ENCODE measurements around the gene ZBTB32. TPM values are rescaled to one million over a fixed set of nuclear protein-coding genes. Genes with fewer than 3 reads are reported as not detected.

ZBTB32 gene
- total and polyA plus RNA-seq, 7 donors = 0.08 to 0.10 TPM; not detected in 5

- H3K27me3 ChIP-seq (ENCODE audit: insufficient read depth in 3 of 3, low read length in 2 of 3) = no peaks in the 10 kb centered on the region
- DNase-seq (peak; percentile 69 to 81), ATAC-seq (peak; percentile 34 to 60 (median 48))
- H3K9me3 ChIP-seq = no peaks in the 10 kb centered on the region
- intact Hi-C loops (cut with DNase I) = loop anchor here (2.0 to 5.0 kb wide), 3 partner anchors 21 to 169 kb away; partner anchors contain the start of genes COX6B1 (in 1 of the 2) and TMEM147 (in 1 of the 2)
- no peak for TF ChIP-seq CTCF (IDR thresholded peaks at IDR 0.05)
- 2 to 5% (median 4%) methylated on average over 47 to 52 of the region's 52 CpGs for WGBS, 3 donors
- peaks cover 0 to 13% of the 10 kb centered on the region in 2 donors for H3K36me3 ChIP-seq (ENCODE audit: insufficient read depth in 1 of 2, low read depth in 1 of 2)
- H3K4me1 ChIP-seq = peaks cover 23% of the 10 kb centered on the region
- H3K27ac ChIP-seq = peak overlapping the region; percentile 94
- peak overlapping the region; percentile 90 for H3K4me3 ChIP-seq
Measured at GRCh38 chr19:35715981-35716800, 11.8 kb downstream of the ZBTB32 start.

DNA sequence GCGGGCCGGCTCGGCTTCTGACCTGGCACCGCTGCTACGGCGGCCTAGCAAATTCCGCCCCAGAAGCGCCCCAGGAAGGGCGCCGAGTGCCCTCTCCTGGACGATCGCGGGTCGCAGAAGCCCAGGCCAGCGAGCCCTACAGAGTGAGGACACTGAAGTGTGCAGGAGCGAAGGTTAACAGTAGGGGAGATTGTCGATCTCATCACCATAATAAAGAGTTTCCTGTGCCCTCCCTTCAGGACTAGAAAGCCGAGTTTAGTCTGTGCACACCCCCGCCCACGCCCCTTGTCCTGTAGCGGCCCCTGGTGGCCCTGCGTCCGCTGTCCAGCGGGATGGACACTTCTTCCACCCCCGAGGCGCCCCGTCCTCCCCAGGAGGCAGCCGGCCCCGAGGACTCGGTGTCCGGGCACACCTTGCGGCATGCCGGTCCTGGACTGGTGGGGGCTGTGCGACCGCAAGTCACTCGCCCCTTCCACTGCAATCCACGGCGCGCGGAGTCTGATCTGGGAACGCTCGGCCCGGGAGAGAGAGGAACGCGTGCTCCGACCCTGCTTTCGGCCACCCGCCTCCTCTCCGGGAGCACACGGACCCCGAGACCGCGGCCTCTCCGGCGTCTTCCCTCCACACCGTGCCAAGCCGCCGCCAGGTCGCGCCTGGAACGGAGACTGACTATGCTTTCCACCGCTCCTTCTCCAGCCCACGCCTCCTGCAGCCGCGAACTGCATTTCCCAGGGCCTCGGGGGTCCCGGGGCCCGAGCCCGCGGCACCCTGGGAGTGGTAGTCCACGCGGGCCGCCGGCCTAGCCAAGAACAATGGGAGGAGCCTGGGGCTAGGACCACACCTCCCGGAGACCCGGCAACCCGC is 12.7 kb downstream of the ZBTB32 start:
- peaks cover 0 to 22% of the 10 kb centered on the region in 2 donors for H3K36me3 ChIP-seq (ENCODE audit: insufficient read depth in 1 of 2, low read depth in 1 of 2)
- peak overlapping the region; percentile 94 for H3K27ac ChIP-seq
- no peaks in the 10 kb centered on the region for H3K9me3 ChIP-seq
- peak; percentile 90 for TF ChIP-seq CTCF (IDR thresholded peaks at IDR 0.05)
- ATAC-seq (peak; percentile 91 to 93 (median 92)), DNase-seq (peak; percentile 90 to 93)
- intact Hi-C loops (cut with DNase I) = loop anchor here (1.0 to 5.0 kb wide), 5 partner anchors 22 to 170 kb away; partner anchors contain the start of genes COX6B1 (in 1 of the 2) and TMEM147 (in 1 of the 2)
- 0% methylated on average over 54 to 77 of the region's 77 CpGs for WGBS, 3 donors
- H3K4me1 ChIP-seq = peaks cover 23% of the 10 kb centered on the region
- no peaks in the 10 kb centered on the region for H3K27me3 ChIP-seq (ENCODE audit: insufficient read depth in 3 of 3, low read length in 2 of 3)
- peak overlapping the region; percentile 90 for H3K4me3 ChIP-seq

GRCh38 chr19:35717665-35718344 is 13.4 kb downstream of the ZBTB32 start, which contains the start of gene KMT2B:
Gene KMT2B, plus strand, starts transcription at chr19:35718003. Its CDS starts 16 bp downstream, at chr19:35718019.
- Histone ChIP-seq H3K9me3 (no peaks in the 10 kb centered on the region), H3K27me3 (ENCODE audit: insufficient read depth in 3 of 3, low read length in 2 of 3) (no peaks in the 10 kb centered on the region), H3K4me1 (peaks cover 23% of the 10 kb centered on the region), H3K4me3 (peak within 1 kb of the TSS; percentile 95), H3K27ac (peak within 1 kb of the TSS; percentile 94), H3K36me3 (ENCODE audit: insufficient read depth in 1 of 2, low read depth in 1 of 2) (peaks cover 0 to 29% of the 10 kb centered on the region in 2 donors)
- WGBS, 3 donors = 0 to 3% (median 1%) methylated on average over 10 to 107 of the region's 109 CpGs
- intact Hi-C loops (cut with DNase I) = loop anchor here (1.0 to 5.0 kb wide), 6 partner anchors 23 to 213 kb away; partner anchors contain the start of genes COX6B1 (in 1 of the 2) and TMEM147 (in 1 of the 2)
- peak; percentile 79 to 84 (median 82) for ATAC-seq
- DNase-seq = peak; percentile 97 to 98
- no peak for TF ChIP-seq CTCF (IDR thresholded peaks at IDR 0.05)
